GM13977 (cell line): ENCODE results near the gene MPP3.
"Not testable (repeated sequence)": the region's sequence is repeated elsewhere in the genome, so short reads cannot be mapped to it uniquely, and the experiment has no call there.

Source experiments
- DNase-seq: peaks from one replicate; pipeline ENCODE4 v3.0.0; 2012; ENCODE audit warnings: low spot score
- CTCF ChIP-seq: IDR thresholded peaks from 2 replicates; pipeline ENCODE4 v1.5.1; 2012; ENCODE audit warnings: mild to moderate bottlenecking, control low read depth; ENCODE audit not compliant: insufficient read depth; ENCODE audit errors: extremely low read depth, missing control alignments
- in situ Hi-C: fragments of 300-500 bp; cut with MboI; formaldehyde crosslinking; loops from one replicate; pipeline ENCODE4 v1.12.0; 2022; ENCODE audit warnings: low sequenced_read_pairs, low pct_unique_long_range_greater_than_20kb, mixed read lengths, inconsistent platforms; ENCODE audit not compliant: unreplicated experiment

MPP3 gene

GRCh38 chr17:43845766-43846165 is 12.8 kb upstream of the MPP3 start:
- TF ChIP-seq CTCF: no peak
- DNase-seq: no peak
- in situ Hi-C loops: no loop called here

- no peak for TF ChIP-seq CTCF
- in situ Hi-C loops: no loop called here
- no peak for DNase-seq
Observed at GRCh38 chr17:43844241-43844640, 11.3 kb upstream of the MPP3 start.

GRCh38 chr17:43842975-43843325 is 10.0 kb upstream of the MPP3 start:
- in situ Hi-C loops: no loop called here
- DNase-seq: no peak
- no peak for TF ChIP-seq CTCF

- DNase-seq, in situ Hi-C loops: not testable (repeated sequence)
Observed at GRCh38 chr17:43842091-43842974, 9.4 kb upstream of the MPP3 start.

GRCh38 chr17:43841282-43841681 is 8.3 kb upstream of the MPP3 start:
- TF ChIP-seq CTCF: no peak
- in situ Hi-C loops: no loop called here
- DNase-seq: no peak

- peak; percentile 13 for TF ChIP-seq CTCF
- DNase-seq: no peak
- in situ Hi-C loops: no loop called here
Observed at GRCh38 chr17:43840814-43841213, 7.9 kb upstream of the MPP3 start.

- no peak for DNase-seq
- in situ Hi-C loops: no loop called here
- no peak for TF ChIP-seq CTCF
Observed at GRCh38 chr17:43839670-43840108, 6.7 kb upstream of the MPP3 start.
